Fibroblast of mammary gland (primary cell): ENCODE measurements around the gene TCP11.
"Not testable (repeated sequence)": the region's sequence is repeated elsewhere in the genome, so short reads cannot be mapped to it uniquely, and the experiment has no call there.

Source experiments
- DNase-seq: peaks from one replicate; pipeline ENCODE4 v3.0.0-alpha.2; 2010; ENCODE audit warnings: low read depth
- H3K4me3 ChIP-seq: 2 replicates; pipeline ENCODE4 v1.5.1; 2011; ENCODE audit warnings: low read depth, mild to moderate bottlenecking, low read length, moderate library complexity; ENCODE audit not compliant: control insufficient read depth
- TF ChIP-seq, protein P1 (sequence below): conservative IDR thresholded peaks from 2 replicates; pipeline ENCODE4 v1.5.1; 2011; ENCODE audit warnings: low read depth, low read length, inconsistent platforms; ENCODE audit not compliant: control insufficient read depth, insufficient read depth

Gene TCP11

DNA sequence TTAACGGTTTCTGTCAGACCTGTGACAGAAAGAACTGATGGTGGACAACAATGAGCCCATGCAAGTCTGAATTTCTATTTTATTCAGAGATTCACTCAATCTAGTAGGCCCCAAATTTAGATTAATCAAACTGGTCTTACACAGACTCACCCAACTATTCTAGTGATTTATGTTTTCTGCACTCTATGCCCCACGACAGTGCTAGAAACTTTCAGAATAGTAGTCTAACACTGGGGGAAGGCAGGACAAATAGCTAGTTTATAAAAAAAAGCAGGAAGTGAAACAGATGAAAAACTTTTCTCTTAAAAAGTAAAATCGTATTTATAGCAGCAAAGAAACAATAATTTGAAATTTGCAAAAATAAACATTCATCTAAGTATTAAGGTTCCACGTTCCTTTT, 5.0 kb downstream of the TCP11 start:
- TF ChIP-seq, protein P1, sequence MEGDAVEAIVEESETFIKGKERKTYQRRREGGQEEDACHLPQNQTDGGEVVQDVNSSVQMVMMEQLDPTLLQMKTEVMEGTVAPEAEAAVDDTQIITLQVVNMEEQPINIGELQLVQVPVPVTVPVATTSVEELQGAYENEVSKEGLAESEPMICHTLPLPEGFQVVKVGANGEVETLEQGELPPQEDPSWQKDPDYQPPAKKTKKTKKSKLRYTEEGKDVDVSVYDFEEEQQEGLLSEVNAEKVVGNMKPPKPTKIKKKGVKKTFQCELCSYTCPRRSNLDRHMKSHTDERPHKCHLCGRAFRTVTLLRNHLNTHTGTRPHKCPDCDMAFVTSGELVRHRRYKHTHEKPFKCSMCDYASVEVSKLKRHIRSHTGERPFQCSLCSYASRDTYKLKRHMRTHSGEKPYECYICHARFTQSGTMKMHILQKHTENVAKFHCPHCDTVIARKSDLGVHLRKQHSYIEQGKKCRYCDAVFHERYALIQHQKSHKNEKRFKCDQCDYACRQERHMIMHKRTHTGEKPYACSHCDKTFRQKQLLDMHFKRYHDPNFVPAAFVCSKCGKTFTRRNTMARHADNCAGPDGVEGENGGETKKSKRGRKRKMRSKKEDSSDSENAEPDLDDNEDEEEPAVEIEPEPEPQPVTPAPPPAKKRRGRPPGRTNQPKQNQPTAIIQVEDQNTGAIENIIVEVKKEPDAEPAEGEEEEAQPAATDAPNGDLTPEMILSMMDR = no peak
- no peak for DNase-seq
- no peak overlapping the region for H3K4me3 ChIP-seq

DNA sequence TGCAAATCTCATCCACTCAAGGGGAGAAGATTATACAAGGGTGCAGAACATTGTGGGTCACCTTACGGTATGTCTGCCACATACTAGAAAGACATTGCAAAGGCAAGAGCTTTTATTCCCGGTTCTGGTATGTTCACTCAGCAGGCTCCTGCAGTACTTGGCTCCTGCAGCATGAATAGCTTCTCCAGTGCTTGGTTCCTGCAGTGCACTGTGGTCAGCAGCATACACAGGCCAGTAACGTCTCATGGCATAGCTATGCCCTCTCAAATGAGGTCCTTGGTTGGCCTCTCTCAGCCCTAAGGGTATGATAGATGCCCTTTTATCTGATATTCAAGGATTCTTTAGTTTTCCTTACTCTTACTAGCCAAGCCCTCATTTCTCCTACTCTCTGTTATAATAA, 12.6 kb downstream of the TCP11 start:
- H3K4me3 ChIP-seq = no peak overlapping the region
- DNase-seq = no peak
- TF ChIP-seq, protein P1 = no peak

DNA sequence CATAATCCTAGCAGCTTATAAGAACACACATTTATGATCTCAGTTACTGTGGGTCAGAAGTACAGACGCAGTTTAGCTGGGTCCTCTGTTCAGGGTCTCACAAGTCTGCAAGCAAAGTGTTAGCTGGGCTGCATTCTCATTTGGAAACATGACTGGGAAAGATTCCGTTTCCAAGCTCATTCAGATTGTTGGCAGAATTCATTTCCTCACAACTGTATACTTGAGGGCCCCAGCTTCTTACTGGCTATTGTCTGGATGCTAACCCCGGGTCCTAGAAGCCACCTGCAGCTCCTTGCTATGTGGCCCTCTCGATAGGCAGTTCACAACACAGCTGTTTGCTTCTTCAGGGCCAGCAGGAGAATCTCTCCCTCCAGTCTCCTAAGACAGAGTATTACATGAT, 13.1 kb downstream of the TCP11 start:
- TF ChIP-seq, protein P1 = no peak
- no peak overlapping the region for H3K4me3 ChIP-seq
- DNase-seq = no peak

DNA sequence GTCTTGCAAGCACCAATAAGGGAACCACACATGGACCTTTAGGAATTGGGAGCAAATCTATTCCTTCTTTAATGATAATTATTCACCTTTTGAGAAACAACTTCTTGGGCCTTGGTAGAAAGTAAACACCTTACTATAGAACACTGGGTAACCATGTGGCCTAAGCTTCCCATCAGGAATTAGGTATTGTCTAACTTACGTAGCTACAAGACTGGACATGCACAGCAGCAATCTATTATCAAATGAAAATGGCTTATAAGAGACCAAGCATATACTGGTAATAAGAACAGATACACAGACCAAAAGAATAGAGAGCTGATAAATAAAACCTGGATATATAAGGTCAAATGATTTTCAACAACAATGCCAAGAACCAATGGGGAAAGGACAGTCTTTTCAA, 16.8 kb downstream of the TCP11 start:
- no peak for DNase-seq
- TF ChIP-seq, protein P1 = no peak
- H3K4me3 ChIP-seq = no peak overlapping the region

DNA sequence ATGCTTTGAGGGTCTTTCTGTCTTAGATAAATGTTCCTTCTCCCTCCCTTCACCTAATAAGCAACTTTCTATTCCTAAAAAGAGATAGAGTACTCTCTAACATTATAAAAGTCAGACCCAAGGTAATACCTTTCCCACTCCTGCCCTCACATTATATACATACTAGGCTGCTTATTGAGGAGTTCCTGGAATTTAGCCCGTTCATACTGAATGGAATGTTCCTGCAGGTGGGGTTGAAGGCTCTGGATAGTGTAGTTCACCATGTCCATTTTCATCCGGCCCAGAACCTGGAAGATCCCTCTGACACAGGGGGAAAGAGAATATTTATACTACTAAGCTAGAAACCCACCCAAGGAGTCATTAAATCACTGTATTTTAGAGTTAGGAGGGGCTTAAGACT, 20.4 kb downstream of the TCP11 start:
- no peak overlapping the region for H3K4me3 ChIP-seq
- TF ChIP-seq, protein P1 = no peak
- DNase-seq = no peak

DNA sequence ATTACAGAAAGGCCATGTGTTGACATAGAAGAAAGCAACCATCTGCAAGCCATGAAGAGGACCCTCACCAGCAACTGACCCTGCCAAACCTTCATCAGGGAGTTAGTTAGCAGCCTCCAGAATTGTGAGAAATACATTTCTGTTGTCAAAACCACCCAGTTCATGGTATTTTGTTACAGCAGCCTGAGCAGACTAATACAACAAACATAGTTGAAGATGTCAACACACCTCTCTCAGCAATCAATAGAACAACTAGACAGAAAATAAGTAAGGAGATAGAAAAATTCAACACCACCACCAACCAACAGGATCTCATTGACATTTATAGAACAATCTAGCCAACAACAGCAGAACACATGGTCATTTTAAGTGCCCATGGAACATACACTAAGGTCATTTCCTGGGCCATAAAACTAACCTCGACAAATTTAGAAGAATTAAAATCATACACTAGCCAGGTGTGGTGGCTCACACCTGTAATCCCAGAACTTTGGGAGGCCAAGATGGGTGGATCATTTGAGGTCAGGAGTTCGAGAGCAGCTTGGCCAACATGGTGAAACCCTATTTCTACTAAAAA, 32.7 kb downstream of the TCP11 start:
- no peak for DNase-seq
- TF ChIP-seq, protein P1 = no peak
- H3K4me3 ChIP-seq = no peak overlapping the region

DNA sequence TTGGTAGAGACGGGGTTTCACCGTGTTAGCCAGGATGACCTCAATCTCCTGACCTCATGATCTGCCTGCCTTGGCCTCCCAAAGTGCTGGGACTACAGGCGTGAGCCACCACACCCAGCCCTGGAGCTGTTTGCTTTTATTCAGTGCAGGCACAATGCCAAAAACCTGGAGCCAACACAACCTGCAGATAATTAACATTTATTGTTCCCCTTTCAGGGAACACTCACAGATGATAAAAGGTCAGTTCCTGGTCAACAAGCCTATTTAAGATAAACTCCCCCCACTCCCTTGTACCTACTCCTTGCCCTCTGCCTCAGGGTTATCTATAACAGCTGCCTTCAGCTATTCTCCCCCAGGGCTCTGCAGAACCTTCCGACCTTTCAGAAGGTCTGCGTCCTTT, 33.4 kb downstream of the TCP11 start:
- H3K4me3 ChIP-seq, DNase-seq: not testable (repeated sequence)

DNA sequence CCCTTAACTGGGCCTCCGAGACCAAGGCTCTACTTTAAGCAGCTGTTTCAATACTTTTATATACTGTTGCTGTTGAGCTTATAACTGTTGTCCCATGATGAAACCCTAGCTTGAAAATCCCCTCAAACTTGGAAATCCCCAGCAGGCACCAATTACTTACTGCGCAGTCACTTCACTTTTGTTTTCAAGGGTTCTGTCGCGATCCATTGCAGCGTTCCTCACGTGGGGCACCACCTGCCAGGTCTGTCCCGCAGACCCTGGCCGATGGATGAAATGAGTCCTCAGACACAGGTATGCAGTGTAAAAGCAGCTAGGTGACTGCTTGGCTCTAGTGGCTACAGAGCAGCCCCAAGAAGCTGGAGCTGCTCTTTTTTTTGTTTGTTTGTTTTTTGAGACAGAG, 33.9 kb downstream of the TCP11 start:
- DNase-seq, H3K4me3 ChIP-seq: not testable (repeated sequence)

DNA sequence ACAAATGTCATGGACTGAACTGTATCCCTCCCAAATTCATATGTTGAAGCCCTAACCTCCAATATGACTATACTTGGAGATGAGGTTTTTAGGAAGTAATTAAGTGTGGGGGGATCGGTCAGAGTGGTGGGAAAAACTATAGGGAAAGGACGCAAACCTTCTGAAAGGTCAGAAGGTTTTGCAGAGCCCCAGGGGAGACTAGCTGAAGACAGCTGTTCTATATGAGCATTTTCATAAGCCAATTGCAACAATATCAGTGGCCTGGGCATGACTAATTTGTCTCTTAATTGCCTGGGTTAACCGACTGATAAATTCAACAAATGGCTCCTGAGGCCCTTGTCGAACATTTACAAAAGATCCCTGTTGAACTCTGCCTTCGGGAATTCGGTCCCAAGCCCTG, 35.1 kb downstream of the TCP11 start:
- DNase-seq = not testable (repeated sequence)

More for the DNA sequence above, 35.1 kb downstream of the TCP11 start:
- not testable (repeated sequence) for H3K4me3 ChIP-seq
